GM23338 (cell line): ENCODE measurements around the gene COL20A1. TPM values are rescaled to one million over a fixed set of nuclear protein-coding genes. Genes with fewer than 3 reads are reported as not detected.

Experiments
- ATAC-seq: fragments of 200-7000 bp; cut with Tn5 transposase; 3 replicates; pipeline ENCODE4 v1.9.1; 2020
- DNase-seq: peaks from one replicate; pipeline ENCODE4 v3.0.0-alpha.2; 2015; ENCODE audit warnings: low spot score
- H2AFZ ChIP-seq: fragments of 200-600 bp; sonication (generic); 2 replicates; pipeline ENCODE4 v1.8.0; 2016; ENCODE audit warnings: antibody characterized with exemption, mild to moderate bottlenecking, moderate library complexity
- H3F3A ChIP-seq: fragments of 200-600 bp; sonication (generic); replicated peaks from 2 replicates; pipeline ENCODE4 v1.8.0; 2017; ENCODE audit warnings: antibody characterized with exemption, mixed run types, low read depth
- H3K27ac ChIP-seq: fragments of 200-600 bp; sonication (generic); 2 replicates; pipeline ENCODE4 v1.6.1; 2016; ENCODE audit warnings: low read depth
- H3K27me3 ChIP-seq: fragments of 200-600 bp; sonication (generic); 2 replicates; pipeline ENCODE4 v1.8.0; 2016; ENCODE audit warnings: mild to moderate bottlenecking, mixed run types, moderate library complexity; ENCODE audit not compliant: insufficient read depth
- H3K36me3 ChIP-seq: fragments of 200-600 bp; sonication (generic); 2 replicates; pipeline ENCODE4 v1.8.0; 2016; ENCODE audit warnings: mild to moderate bottlenecking; ENCODE audit not compliant: insufficient read depth
- H3K4me1 ChIP-seq: fragments of 200-600 bp; sonication (generic); 2 replicates; pipeline ENCODE4 v1.8.0; 2016; ENCODE audit warnings: mild to moderate bottlenecking, moderate library complexity; ENCODE audit not compliant: insufficient read depth
- H3K4me2 ChIP-seq: fragments of 200-600 bp; sonication (generic); 2 replicates; pipeline ENCODE4 v1.7.1; 2017; ENCODE audit warnings: mixed run types
- H3K4me3 ChIP-seq: fragments of 200-600 bp; sonication (generic); 2 replicates; pipeline ENCODE4 v1.6.1; 2016; ENCODE audit warnings: mixed run types
- H3K79me2 ChIP-seq: fragments of 200-600 bp; sonication (generic); replicated peaks from 2 replicates; pipeline ENCODE4 v1.8.0; 2017; ENCODE audit warnings: mild to moderate bottlenecking; ENCODE audit not compliant: insufficient read depth
- H3K9me2 ChIP-seq: fragments of 200-600 bp; sonication (generic); 2 replicates; pipeline ENCODE4 v1.8.0; 2017; ENCODE audit not compliant: insufficient read depth
- H4K20me1 ChIP-seq: fragments of 200-600 bp; sonication (generic); replicated peaks from 2 replicates; pipeline ENCODE4 v1.8.0; 2017; ENCODE audit warnings: mild to moderate bottlenecking; ENCODE audit not compliant: insufficient read depth
- H3K27ac Mint-ChIP-seq: 2 replicates; pipeline ENCODE4 v1.8.0; 2020; ENCODE audit warnings: inconsistent platforms, mild to moderate bottlenecking, moderate library complexity, mixed read lengths
- H3K27me3 Mint-ChIP-seq: 3 replicates; pipeline ENCODE4 v1.8.0; 2022; ENCODE audit warnings: low read depth, mild to moderate bottlenecking, moderate library complexity, mixed read lengths, inconsistent platforms; ENCODE audit not compliant: insufficient read depth, poor library complexity
- H3K36me3 Mint-ChIP-seq: 3 replicates; pipeline ENCODE4 v1.8.0; 2021; ENCODE audit warnings: low read depth, mild to moderate bottlenecking, inconsistent platforms, moderate library complexity, mixed read lengths
- H3K4me1 Mint-ChIP-seq: 3 replicates; pipeline ENCODE4 v1.8.0; 2020; ENCODE audit warnings: mild to moderate bottlenecking, inconsistent platforms, mixed read lengths
- H3K4me3 Mint-ChIP-seq: 3 replicates; pipeline ENCODE4 v1.8.0; 2021; ENCODE audit warnings: moderate library complexity, mild to moderate bottlenecking, inconsistent platforms, mixed read lengths
- H3K9me3 Mint-ChIP-seq: 3 replicates; pipeline ENCODE4 v1.8.0; 2020; ENCODE audit warnings: moderate library complexity, mild to moderate bottlenecking, inconsistent platforms, mixed read lengths
- CREB1 ChIP-seq: fragments of 250-450 bp; sonication (Bioruptor Pico); IDR thresholded peaks from 2 replicates; pipeline ENCODE4 v1.5.0; 2020; ENCODE audit warnings: low read depth, mild to moderate bottlenecking, moderate library complexity
- EZH2 ChIP-seq: fragments of 200-600 bp; sonication (generic); IDR thresholded peaks from one replicate; pipeline ENCODE4 v1.8.0; 2017; ENCODE audit warnings: antibody characterized with exemption, mild to moderate bottlenecking, low read depth; ENCODE audit not compliant: unreplicated experiment
- EZH2phosphoT487 ChIP-seq: fragments of 200-600 bp; sonication (generic); IDR thresholded peaks from one replicate; pipeline ENCODE4 v1.8.1; 2018; ENCODE audit warnings: antibody characterized with exemption; ENCODE audit not compliant: unreplicated experiment
- JUNB ChIP-seq: IDR thresholded peaks from one replicate; pipeline ENCODE4 v1.6.1; 2016; ENCODE audit warnings: antibody characterized with exemption; ENCODE audit not compliant: unreplicated experiment
- NANOG ChIP-seq: IDR thresholded peaks from 2 replicates; pipeline ENCODE4 v1.6.1; 2016; ENCODE audit warnings: antibody characterized with exemption, borderline replicate concordance
- POLR2AphosphoS5 ChIP-seq: IDR thresholded peaks from 2 replicates; pipeline ENCODE4 v1.6.1; 2016; ENCODE audit warnings: antibody characterized with exemption, low read depth
- STAT1 ChIP-seq: IDR thresholded peaks from one replicate; pipeline ENCODE4 v1.6.1; 2016; ENCODE audit warnings: antibody characterized with exemption; ENCODE audit not compliant: unreplicated experiment
- ZNF114 ChIP-seq: fragments of 250-450 bp; sonication (Bioruptor Pico); IDR thresholded peaks from 2 replicates; pipeline ENCODE4 v1.5.0; 2020; ENCODE audit warnings: mild to moderate bottlenecking, moderate library complexity
- ZNF331 ChIP-seq: fragments of 250-450 bp; sonication (Bioruptor Pico); IDR thresholded peaks from 2 replicates; pipeline ENCODE4 v1.5.0; 2020; ENCODE audit warnings: low read depth, mild to moderate bottlenecking, moderate library complexity
- polyA plus RNA-seq: library from polyadenylated mRNA; unstranded; fragments of >200 nt; fragmentation: Nextera tagmentation; extraction: Ambion mirVana; gene quantifications from 2 replicates; pipeline ENCODE4 v1.2.1, GENCODE V29; 2016
- total RNA-seq: library from RNA; depleted of rRNA; stranded (reverse); fragments of >200 nt; shearing (Covaris generic); gene quantifications from 2 replicates; pipeline ENCODE4 v1.2.3, GENCODE V29; 2014
- TF ChIP-seq, protein P1 (sequence below): IDR thresholded peaks from one replicate; pipeline ENCODE4 v1.6.1; 2018; ENCODE audit warnings: antibody characterized with exemption; ENCODE audit not compliant: unreplicated experiment
- TF ChIP-seq, protein P2 (sequence below): IDR thresholded peaks from 2 replicates; pipeline ENCODE4 v1.6.1; 2016; ENCODE audit warnings: antibody characterized with exemption
- TF ChIP-seq, protein P3 (sequence below): fragments of 250-450 bp; sonication (Bioruptor Pico); IDR thresholded peaks from 2 replicates; pipeline ENCODE4 v1.5.0; 2020; ENCODE audit warnings: mild to moderate bottlenecking, moderate library complexity
- TF ChIP-seq, protein P4 (sequence below), 2 experiments: fragments of 200-600 bp in 1 of 2; sonication (generic) in 1 of 2; conservative IDR thresholded peaks; 2 replicates each; pipeline versions ENCODE4 v1.5.1 to v1.6.1; 2016 to 2017; ENCODE audit warnings: antibody characterized with exemption in 2 of 2, low read depth in 2 of 2, mild to moderate bottlenecking in 2 of 2, moderate library complexity in 1 of 2

COL20A1 gene
- total and polyA plus RNA-seq, 2 experiments from 2014 or later: 0.28 to 0.79 TPM

DNA sequence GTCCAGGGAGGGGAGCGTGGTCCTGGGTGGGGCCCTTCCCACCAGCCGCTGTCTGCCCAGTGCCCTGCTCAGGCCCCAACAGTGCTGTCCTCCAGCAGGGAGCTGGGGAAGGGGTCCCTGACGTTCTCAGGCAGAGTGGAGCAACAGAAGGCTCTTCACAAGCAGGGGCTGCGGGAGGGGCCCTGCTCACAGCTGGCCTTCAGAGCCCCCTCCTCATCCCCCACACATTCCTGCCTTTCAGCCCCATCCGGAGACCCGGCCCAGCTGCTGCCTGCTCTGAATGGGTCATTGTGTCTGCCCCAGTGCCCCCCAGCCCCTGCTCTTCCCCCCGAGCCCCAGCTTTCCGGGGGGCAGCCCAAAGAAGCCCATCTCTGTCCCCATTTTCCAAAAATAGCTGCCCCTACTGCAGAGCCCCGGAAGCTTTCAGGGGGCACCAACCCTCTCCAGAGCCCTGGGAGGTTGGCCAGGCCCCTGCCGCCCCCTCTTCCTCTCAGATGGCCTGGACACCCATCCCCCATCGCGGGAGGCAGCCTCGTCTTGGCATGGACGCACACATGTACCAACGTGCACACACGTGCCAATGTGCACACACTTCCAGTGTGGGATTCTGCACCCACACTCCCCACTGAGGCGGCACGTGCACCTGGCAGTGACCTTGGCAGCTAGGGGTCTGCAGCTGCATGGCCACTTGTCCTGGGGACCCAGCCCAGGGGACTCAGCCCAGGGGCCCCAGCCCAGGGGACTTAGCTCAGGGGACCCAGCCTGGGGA is 3.7 kb downstream of the COL20A1 start:
- Histone ChIP-seq H3K36me3 (no peaks in the 10 kb centered on the region), H3K79me2 (no peaks in the 10 kb centered on the region), H3K27me3 (no peaks in the 10 kb centered on the region), H4K20me1 (no peaks in the 10 kb centered on the region), H3K27ac (no peak overlapping the region), H3K4me2 (peak overlapping the region; percentile 62; the same call in 1 of the 2 replicates), H3K4me1 (peaks cover 16% of the 10 kb centered on the region), H3K9me2 (no peaks in the 10 kb centered on the region), H3K4me3 (no peak overlapping the region), H3F3A (no peaks in the 10 kb centered on the region), H2AFZ (no peak overlapping the region)
- no peak for DNase-seq
- Mint-ChIP-seq H3K27me3 (peaks cover 23% of the 10 kb centered on the region), H3K36me3 (no peaks in the 10 kb centered on the region), H3K27ac (no peak overlapping the region), H3K9me3 (no peaks in the 10 kb centered on the region), H3K4me1 (peaks cover 16% of the 10 kb centered on the region), H3K4me3 (no peak overlapping the region)
- TF ChIP-seq ZNF331 (CRISPR knock-in tag): no peak
- TF ChIP-seq, protein P1, sequence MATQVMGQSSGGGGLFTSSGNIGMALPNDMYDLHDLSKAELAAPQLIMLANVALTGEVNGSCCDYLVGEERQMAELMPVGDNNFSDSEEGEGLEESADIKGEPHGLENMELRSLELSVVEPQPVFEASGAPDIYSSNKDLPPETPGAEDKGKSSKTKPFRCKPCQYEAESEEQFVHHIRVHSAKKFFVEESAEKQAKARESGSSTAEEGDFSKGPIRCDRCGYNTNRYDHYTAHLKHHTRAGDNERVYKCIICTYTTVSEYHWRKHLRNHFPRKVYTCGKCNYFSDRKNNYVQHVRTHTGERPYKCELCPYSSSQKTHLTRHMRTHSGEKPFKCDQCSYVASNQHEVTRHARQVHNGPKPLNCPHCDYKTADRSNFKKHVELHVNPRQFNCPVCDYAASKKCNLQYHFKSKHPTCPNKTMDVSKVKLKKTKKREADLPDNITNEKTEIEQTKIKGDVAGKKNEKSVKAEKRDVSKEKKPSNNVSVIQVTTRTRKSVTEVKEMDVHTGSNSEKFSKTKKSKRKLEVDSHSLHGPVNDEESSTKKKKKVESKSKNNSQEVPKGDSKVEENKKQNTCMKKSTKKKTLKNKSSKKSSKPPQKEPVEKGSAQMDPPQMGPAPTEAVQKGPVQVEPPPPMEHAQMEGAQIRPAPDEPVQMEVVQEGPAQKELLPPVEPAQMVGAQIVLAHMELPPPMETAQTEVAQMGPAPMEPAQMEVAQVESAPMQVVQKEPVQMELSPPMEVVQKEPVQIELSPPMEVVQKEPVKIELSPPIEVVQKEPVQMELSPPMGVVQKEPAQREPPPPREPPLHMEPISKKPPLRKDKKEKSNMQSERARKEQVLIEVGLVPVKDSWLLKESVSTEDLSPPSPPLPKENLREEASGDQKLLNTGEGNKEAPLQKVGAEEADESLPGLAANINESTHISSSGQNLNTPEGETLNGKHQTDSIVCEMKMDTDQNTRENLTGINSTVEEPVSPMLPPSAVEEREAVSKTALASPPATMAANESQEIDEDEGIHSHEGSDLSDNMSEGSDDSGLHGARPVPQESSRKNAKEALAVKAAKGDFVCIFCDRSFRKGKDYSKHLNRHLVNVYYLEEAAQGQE: no peak
- TF ChIP-seq ZNF114 (CRISPR knock-in tag): no peak
- no peak for TF ChIP-seq POLR2AphosphoS5
- TF ChIP-seq, protein P2, sequence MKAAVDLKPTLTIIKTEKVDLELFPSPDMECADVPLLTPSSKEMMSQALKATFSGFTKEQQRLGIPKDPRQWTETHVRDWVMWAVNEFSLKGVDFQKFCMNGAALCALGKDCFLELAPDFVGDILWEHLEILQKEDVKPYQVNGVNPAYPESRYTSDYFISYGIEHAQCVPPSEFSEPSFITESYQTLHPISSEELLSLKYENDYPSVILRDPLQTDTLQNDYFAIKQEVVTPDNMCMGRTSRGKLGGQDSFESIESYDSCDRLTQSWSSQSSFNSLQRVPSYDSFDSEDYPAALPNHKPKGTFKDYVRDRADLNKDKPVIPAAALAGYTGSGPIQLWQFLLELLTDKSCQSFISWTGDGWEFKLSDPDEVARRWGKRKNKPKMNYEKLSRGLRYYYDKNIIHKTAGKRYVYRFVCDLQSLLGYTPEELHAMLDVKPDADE: no peak
- TF ChIP-seq, protein P3, sequence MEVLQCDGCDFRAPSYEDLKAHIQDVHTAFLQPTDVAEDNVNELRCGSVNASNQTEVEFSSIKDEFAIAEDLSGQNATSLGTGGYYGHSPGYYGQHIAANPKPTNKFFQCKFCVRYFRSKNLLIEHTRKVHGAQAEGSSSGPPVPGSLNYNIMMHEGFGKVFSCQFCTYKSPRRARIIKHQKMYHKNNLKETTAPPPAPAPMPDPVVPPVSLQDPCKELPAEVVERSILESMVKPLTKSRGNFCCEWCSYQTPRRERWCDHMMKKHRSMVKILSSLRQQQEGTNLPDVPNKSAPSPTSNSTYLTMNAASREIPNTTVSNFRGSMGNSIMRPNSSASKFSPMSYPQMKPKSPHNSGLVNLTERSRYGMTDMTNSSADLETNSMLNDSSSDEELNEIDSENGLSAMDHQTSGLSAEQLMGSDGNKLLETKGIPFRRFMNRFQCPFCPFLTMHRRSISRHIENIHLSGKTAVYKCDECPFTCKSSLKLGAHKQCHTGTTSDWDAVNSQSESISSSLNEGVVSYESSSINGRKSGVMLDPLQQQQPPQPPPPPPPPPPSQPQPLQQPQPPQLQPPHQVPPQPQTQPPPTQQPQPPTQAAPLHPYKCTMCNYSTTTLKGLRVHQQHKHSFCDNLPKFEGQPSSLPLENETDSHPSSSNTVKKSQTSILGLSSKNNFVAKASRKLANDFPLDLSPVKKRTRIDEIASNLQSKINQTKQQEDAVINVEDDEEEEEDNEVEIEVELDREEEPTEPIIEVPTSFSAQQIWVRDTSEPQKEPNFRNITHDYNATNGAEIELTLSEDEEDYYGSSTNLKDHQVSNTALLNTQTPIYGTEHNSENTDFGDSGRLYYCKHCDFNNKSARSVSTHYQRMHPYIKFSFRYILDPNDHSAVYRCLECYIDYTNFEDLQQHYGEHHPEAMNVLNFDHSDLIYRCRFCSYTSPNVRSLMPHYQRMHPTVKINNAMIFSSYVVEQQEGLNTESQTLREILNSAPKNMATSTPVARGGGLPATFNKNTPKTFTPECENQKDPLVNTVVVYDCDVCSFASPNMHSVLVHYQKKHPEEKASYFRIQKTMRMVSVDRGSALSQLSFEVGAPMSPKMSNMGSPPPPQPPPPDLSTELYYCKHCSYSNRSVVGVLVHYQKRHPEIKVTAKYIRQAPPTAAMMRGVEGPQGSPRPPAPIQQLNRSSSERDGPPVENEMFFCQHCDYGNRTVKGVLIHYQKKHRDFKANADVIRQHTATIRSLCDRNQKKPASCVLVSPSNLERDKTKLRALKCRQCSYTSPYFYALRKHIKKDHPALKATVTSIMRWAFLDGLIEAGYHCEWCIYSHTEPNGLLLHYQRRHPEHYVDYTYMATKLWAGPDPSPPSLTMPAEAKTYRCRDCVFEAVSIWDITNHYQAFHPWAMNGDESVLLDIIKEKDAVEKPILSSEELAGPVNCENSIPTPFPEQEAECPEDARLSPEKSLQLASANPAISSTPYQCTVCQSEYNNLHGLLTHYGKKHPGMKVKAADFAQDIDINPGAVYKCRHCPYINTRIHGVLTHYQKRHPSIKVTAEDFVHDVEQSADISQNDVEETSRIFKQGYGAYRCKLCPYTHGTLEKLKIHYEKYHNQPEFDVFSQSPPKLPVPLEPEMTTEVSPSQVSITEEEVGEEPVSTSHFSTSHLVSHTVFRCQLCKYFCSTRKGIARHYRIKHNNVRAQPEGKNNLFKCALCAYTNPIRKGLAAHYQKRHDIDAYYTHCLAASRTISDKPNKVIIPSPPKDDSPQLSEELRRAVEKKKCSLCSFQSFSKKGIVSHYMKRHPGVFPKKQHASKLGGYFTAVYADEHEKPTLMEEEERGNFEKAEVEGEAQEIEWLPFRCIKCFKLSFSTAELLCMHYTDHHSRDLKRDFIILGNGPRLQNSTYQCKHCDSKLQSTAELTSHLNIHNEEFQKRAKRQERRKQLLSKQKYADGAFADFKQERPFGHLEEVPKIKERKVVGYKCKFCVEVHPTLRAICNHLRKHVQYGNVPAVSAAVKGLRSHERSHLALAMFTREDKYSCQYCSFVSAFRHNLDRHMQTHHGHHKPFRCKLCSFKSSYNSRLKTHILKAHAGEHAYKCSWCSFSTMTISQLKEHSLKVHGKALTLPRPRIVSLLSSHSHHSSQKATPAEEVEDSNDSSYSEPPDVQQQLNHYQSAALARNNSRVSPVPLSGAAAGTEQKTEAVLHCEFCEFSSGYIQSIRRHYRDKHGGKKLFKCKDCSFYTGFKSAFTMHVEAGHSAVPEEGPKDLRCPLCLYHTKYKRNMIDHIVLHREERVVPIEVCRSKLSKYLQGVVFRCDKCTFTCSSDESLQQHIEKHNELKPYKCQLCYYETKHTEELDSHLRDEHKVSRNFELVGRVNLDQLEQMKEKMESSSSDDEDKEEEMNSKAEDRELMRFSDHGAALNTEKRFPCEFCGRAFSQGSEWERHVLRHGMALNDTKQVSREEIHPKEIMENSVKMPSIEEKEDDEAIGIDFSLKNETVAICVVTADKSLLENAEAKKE (CRISPR knock-in tag): no peak
- TF ChIP-seq NANOG: no peak
- TF ChIP-seq EZH2phosphoT487: no peak
- TF ChIP-seq STAT1: no peak
- TF ChIP-seq JUNB: no peak
- TF ChIP-seq EZH2: no peak
- TF ChIP-seq CREB1 (CRISPR knock-in tag): no peak
- TF ChIP-seq, protein P4, sequence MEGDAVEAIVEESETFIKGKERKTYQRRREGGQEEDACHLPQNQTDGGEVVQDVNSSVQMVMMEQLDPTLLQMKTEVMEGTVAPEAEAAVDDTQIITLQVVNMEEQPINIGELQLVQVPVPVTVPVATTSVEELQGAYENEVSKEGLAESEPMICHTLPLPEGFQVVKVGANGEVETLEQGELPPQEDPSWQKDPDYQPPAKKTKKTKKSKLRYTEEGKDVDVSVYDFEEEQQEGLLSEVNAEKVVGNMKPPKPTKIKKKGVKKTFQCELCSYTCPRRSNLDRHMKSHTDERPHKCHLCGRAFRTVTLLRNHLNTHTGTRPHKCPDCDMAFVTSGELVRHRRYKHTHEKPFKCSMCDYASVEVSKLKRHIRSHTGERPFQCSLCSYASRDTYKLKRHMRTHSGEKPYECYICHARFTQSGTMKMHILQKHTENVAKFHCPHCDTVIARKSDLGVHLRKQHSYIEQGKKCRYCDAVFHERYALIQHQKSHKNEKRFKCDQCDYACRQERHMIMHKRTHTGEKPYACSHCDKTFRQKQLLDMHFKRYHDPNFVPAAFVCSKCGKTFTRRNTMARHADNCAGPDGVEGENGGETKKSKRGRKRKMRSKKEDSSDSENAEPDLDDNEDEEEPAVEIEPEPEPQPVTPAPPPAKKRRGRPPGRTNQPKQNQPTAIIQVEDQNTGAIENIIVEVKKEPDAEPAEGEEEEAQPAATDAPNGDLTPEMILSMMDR (conservative IDR thresholded peaks at IDR 0.05; ENCODE audit: low read depth in 2 of 2): no peak
- ATAC-seq: no peak; the same call in 2 of the 3 replicates
